ENCODE results near the gene CLMP.

DNA sequence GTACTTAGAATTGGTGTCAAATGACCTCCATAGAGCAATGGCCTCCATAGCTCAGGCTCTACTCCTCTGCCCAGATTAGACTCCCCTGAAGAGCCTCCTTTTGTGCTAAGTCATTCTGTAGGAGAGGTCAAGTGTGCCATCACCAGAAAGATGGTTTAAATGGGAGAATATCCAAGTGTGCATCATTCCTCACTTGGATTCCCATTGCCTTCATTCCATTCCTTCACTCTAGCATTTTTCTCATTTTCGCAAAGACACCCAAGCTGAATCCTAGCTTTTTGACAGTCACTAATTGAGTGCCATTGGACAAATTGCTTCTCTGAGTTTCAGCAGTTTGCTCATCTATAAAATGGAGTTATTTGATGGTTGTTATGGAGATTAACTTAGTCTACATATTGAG is 16.9 kb downstream of the CLMP start:
- no peak for TF ChIP-seq POLR2A (IDR thresholded peaks at IDR 0.05; ENCODE audit: low read length)
- TF ChIP-seq GATA1 (IDR thresholded peaks at IDR 0.05; ENCODE audit: low read depth, low read length), result no peak
